Measurements from ENCODE around the gene SEMA3F. TPM values are rescaled to one million over a fixed set of nuclear protein-coding genes. Genes with fewer than 3 reads are reported as not detected.

SEMA3F gene
- total RNA-seq, 1 experiment from 2014 or later = 3.9 TPM

DNA sequence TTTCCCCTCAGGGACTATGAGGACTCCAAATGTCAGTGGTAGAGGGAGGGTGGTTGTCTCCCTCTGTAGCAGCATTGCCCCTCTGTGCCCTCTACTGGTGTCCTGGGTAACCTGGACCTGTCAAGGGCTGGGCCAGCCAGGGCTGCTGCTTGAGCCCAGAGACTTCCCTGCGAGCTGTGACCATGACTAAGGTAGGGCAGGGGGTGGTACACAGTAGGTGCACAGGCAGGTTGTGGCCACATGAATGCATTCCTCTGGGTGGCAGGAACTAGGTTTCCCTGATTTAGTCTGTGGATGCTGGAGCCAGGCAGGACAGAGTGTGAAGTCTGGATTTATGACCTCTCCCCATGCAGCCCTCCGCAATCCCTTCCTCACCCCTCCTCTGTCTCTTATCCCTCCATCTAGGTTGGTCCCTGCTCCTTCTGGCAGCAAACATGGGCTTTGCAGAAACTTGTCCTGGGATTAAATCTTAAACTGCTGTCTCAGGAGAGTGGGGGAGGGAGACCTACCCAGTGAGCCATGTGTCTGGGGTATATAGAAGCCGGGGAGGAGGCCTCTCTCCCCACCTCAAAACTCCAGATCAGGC lies 8.7 kb upstream of the SEMA3F start:
- Histone ChIP-seq H3K4me3 (ENCODE audit: low read depth, low read length, poor library complexity, severe bottlenecking) (no peak overlapping the region), H3K36me3 (ENCODE audit: insufficient read depth, low read length, poor library complexity, severe bottlenecking) (no peaks in the 10 kb centered on the region), H3K27me3 (replicated peaks; ENCODE audit: insufficient read depth, low read depth, low read length, poor library complexity) (no peaks in the 10 kb centered on the region), H3K9me3 (ENCODE audit: low read depth, low read length, poor library complexity, severe bottlenecking) (no peaks in the 10 kb centered on the region), H3K4me1 (ENCODE audit: insufficient read depth, low read length, poor library complexity, severe bottlenecking) (peaks cover 8% of the 10 kb centered on the region), H3K27ac (ENCODE audit: low read depth, low read length, poor library complexity, severe bottlenecking) (no peak overlapping the region)
- intact Hi-C loops (cut with micrococcal nuclease; ENCODE audit: unreplicated experiment) = no loop called here
- TF ChIP-seq EZH2 (IDR thresholded peaks at IDR 0.05; ENCODE audit: borderline replicate concordance, low read depth, low read length, poor library complexity, severe bottlenecking) = no peak
- TF ChIP-seq, protein P1, sequence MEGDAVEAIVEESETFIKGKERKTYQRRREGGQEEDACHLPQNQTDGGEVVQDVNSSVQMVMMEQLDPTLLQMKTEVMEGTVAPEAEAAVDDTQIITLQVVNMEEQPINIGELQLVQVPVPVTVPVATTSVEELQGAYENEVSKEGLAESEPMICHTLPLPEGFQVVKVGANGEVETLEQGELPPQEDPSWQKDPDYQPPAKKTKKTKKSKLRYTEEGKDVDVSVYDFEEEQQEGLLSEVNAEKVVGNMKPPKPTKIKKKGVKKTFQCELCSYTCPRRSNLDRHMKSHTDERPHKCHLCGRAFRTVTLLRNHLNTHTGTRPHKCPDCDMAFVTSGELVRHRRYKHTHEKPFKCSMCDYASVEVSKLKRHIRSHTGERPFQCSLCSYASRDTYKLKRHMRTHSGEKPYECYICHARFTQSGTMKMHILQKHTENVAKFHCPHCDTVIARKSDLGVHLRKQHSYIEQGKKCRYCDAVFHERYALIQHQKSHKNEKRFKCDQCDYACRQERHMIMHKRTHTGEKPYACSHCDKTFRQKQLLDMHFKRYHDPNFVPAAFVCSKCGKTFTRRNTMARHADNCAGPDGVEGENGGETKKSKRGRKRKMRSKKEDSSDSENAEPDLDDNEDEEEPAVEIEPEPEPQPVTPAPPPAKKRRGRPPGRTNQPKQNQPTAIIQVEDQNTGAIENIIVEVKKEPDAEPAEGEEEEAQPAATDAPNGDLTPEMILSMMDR (conservative IDR thresholded peaks at IDR 0.05; ENCODE audit: low read depth, low read length) = no peak
- no TSS peak for BruUV-seq (replicated peaks)
- DNase-seq (ENCODE audit: low spot score) = no peak
- ChIA-PET CTCF (no interaction called here), POLR2A (ENCODE audit: low non-redundant PET) (no interaction called here)

DNA sequence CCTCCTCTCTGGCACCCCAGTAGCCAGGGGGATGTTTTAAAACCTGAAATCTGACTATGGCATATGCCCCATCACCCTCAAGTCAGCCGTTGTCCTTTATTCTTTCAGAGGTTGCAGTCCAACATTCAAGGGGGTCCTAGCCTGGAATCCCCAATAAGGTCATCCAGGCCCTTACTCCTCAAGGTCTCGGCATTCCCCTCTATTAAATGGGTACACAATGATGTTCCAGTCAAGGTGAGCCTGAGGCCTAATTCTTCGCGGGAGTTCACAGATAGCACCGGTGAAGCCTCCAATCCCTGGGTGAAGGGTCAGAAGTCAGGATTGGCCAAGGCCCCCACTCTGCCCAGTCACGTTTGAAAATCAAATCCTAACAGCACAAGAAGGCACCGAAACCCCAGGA lies 8.1 kb upstream of the SEMA3F start:
- no peak for DNase-seq (ENCODE audit: low spot score)
- H3K4me1 ChIP-seq (ENCODE audit: insufficient read depth, low read length, poor library complexity, severe bottlenecking) = peaks cover 8% of the 10 kb centered on the region
- ChIA-PET POLR2A (ENCODE audit: low non-redundant PET) (no interaction called here), CTCF (no interaction called here)
- BruUV-seq (replicated peaks) = no TSS peak
- no peak overlapping the region for H3K27ac ChIP-seq (ENCODE audit: low read depth, low read length, poor library complexity, severe bottlenecking)
- no peak overlapping the region for H3K4me3 ChIP-seq (ENCODE audit: low read depth, low read length, poor library complexity, severe bottlenecking)
- no peaks in the 10 kb centered on the region for H3K36me3 ChIP-seq (ENCODE audit: insufficient read depth, low read length, poor library complexity, severe bottlenecking)
- no peak for TF ChIP-seq EZH2 (IDR thresholded peaks at IDR 0.05; ENCODE audit: borderline replicate concordance, low read depth, low read length, poor library complexity, severe bottlenecking)
- TF ChIP-seq, protein P1 (conservative IDR thresholded peaks at IDR 0.05; ENCODE audit: low read depth, low read length) = no peak
- no peaks in the 10 kb centered on the region for H3K9me3 ChIP-seq (ENCODE audit: low read depth, low read length, poor library complexity, severe bottlenecking)
- intact Hi-C loops (cut with micrococcal nuclease; ENCODE audit: unreplicated experiment) = no loop called here
- no peaks in the 10 kb centered on the region for H3K27me3 ChIP-seq (replicated peaks; ENCODE audit: insufficient read depth, low read depth, low read length, poor library complexity)

DNA sequence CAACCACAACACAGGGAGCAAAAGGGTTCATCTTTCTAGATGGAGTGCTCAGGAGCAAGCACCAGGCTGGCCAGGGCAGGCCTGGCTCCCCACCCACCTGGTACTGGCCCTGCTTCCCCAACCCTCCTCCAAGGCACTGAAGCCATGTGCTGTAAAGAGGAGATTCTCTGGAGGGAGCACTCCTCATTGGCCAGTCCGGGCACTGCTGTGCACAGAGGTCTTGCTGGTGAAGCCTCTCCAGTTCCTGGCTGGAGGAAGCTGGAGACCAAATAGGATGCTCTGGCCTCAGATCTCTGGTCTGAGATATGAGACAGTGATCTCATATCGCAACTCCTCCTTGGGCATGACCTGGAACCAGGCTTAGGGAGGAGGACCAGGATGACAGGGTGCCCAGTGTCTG lies 7.7 kb upstream of the SEMA3F start:
- Histone ChIP-seq H3K27me3 (replicated peaks; ENCODE audit: insufficient read depth, low read depth, low read length, poor library complexity) (no peaks in the 10 kb centered on the region), H3K27ac (ENCODE audit: low read depth, low read length, poor library complexity, severe bottlenecking) (no peak overlapping the region), H3K4me1 (ENCODE audit: insufficient read depth, low read length, poor library complexity, severe bottlenecking) (peaks cover 8% of the 10 kb centered on the region), H3K36me3 (ENCODE audit: insufficient read depth, low read length, poor library complexity, severe bottlenecking) (no peaks in the 10 kb centered on the region), H3K4me3 (ENCODE audit: low read depth, low read length, poor library complexity, severe bottlenecking) (no peak overlapping the region), H3K9me3 (ENCODE audit: low read depth, low read length, poor library complexity, severe bottlenecking) (no peaks in the 10 kb centered on the region)
- intact Hi-C loops (cut with micrococcal nuclease; ENCODE audit: unreplicated experiment) = no loop called here
- POLR2A ChIA-PET (ENCODE audit: low non-redundant PET) = no interaction called here
- no peak for DNase-seq (ENCODE audit: low spot score)
- CTCF ChIA-PET = interaction anchor here (0.6 kb wide), 1 partner anchor 128 kb away, joined by 8 read pairs; no protein-coding TSS in a partner anchor
- TF ChIP-seq, protein P1 (conservative IDR thresholded peaks at IDR 0.05; ENCODE audit: low read depth, low read length) = no peak
- no peak for TF ChIP-seq EZH2 (IDR thresholded peaks at IDR 0.05; ENCODE audit: borderline replicate concordance, low read depth, low read length, poor library complexity, severe bottlenecking)
- no TSS peak for BruUV-seq (replicated peaks)

Data from A673 (cell line).